HEK293 (cell line): ENCODE results near the gene PCBD1.

Experiments
- CTCF ChIA-PET: fragments of 350-600 bp; formaldehyde crosslinking; extraction: SDS; loops from one replicate; lab custom pipeline; 2021; ENCODE audit warnings: antibody characterized with exemption; lab: Yijun Ruan, JAX
- POLR2A ChIA-PET: fragments of 300-600 bp; formaldehyde crosslinking; extraction: SDS; loops from one replicate; lab custom pipeline; 2020; ENCODE audit warnings: antibody characterized with exemption, inconsistent platforms; lab: Yijun Ruan, JAX
- H3K27ac ChIP-seq: fragments of 200-500 bp; sonication (Bioruptor generic); 2 replicates; pipeline ENCODE4 v1.5.1; 2014; ENCODE audit warnings: low read depth, low read length, control low read depth, inconsistent platforms; ENCODE audit errors: extremely low read depth
- H3K36me3 ChIP-seq, 2 experiments: fragments of 200-500 bp in 1 of 2; sonication (Bioruptor generic) in 1 of 2; 1 replicate in 1 of 2; 2 replicates in 1 of 2; pipeline ENCODE4 v1.5.1; 2014 to 2017; ENCODE audit warnings: inconsistent platforms in 2 of 2, low read length in 2 of 2; ENCODE audit not compliant: control insufficient read depth in 2 of 2, insufficient read depth in 1 of 2
- H3K4me1 ChIP-seq: fragments of 200-500 bp; sonication (Bioruptor generic); 2 replicates; pipeline ENCODE4 v1.5.1; 2014; ENCODE audit warnings: mild to moderate bottlenecking, low read length, inconsistent platforms; ENCODE audit not compliant: control insufficient read depth, insufficient read depth
- H3K4me3 ChIP-seq: 2 replicates; pipeline ENCODE4 v1.5.1; 2011; ENCODE audit warnings: low read depth, mild to moderate bottlenecking, control low read depth, low read length, moderate library complexity
- H3K9me3 ChIP-seq: fragments of 200-500 bp; sonication (Bioruptor generic); 2 replicates; pipeline ENCODE4 v1.5.1; 2014; ENCODE audit warnings: low read depth, low read length, inconsistent platforms; ENCODE audit not compliant: control insufficient read depth, insufficient read depth
- OSR2 ChIP-seq: fragments of 450-650 bp; formaldehyde crosslinking; IDR thresholded peaks from 2 replicates; pipeline ENCODE4 v1.5.1; 2016; ENCODE audit warnings: missing biosample characterization, missing genetic modification characterization
- PBX3 ChIP-seq: sonication (generic); formaldehyde crosslinking; IDR thresholded peaks from 2 replicates; pipeline ENCODE4 v1.8.1; 2022; ENCODE audit warnings: mild to moderate bottlenecking, moderate library complexity, missing genetic modification reagents
- SP3 ChIP-seq: fragments of 450-650 bp; formaldehyde crosslinking; IDR thresholded peaks from 2 replicates; pipeline ENCODE4 v1.5.1; 2016; ENCODE audit warnings: missing biosample characterization, missing genetic modification characterization
- ZBTB17 ChIP-seq: fragments of 450-650 bp; formaldehyde crosslinking; IDR thresholded peaks from 2 replicates; pipeline ENCODE4 v1.5.1; 2016; ENCODE audit warnings: missing biosample characterization, missing genetic modification characterization
- ZFP41 ChIP-seq: fragments of 450-650 bp; formaldehyde crosslinking; IDR thresholded peaks from 2 replicates; pipeline ENCODE4 v1.5.1; 2016; ENCODE audit warnings: missing biosample characterization, missing genetic modification characterization, borderline replicate concordance
- ZNF114 ChIP-seq: fragments of 450-650 bp; formaldehyde crosslinking; IDR thresholded peaks from 2 replicates; pipeline ENCODE4 v1.5.0; 2017; ENCODE audit warnings: missing biosample characterization, missing genetic modification characterization
- ZNF18 ChIP-seq: fragments of 450-650 bp; formaldehyde crosslinking; IDR thresholded peaks from 2 replicates; pipeline ENCODE4 v1.5.1; 2016; ENCODE audit warnings: missing biosample characterization, missing genetic modification characterization
- ZNF214 ChIP-seq: fragments of 450-650 bp; formaldehyde crosslinking; IDR thresholded peaks from 2 replicates; pipeline ENCODE4 v1.5.1; 2017; ENCODE audit warnings: missing biosample characterization, mild to moderate bottlenecking, missing genetic modification characterization, borderline replicate concordance
- ZNF292 ChIP-seq: fragments of 450-650 bp; formaldehyde crosslinking; IDR thresholded peaks from 2 replicates; pipeline ENCODE4 v1.5.1; 2016; ENCODE audit warnings: low read depth, missing biosample characterization, missing genetic modification characterization, borderline replicate concordance
- ZNF416 ChIP-seq: fragments of 450-650 bp; formaldehyde crosslinking; IDR thresholded peaks from 2 replicates; pipeline ENCODE4 v1.5.1; 2016; ENCODE audit warnings: missing biosample characterization, missing genetic modification characterization
- ZNF426 ChIP-seq: fragments of 450-650 bp; formaldehyde crosslinking; IDR thresholded peaks from 2 replicates; pipeline ENCODE4 v1.5.1; 2017; ENCODE audit warnings: missing biosample characterization, missing genetic modification characterization, mild to moderate bottlenecking, inconsistent platforms, moderate library complexity
- ZNF48 ChIP-seq: fragments of 450-650 bp; formaldehyde crosslinking; IDR thresholded peaks from 2 replicates; pipeline ENCODE4 v1.5.1; 2016; ENCODE audit warnings: missing biosample characterization, missing genetic modification characterization
- ZNF555 ChIP-seq: fragments of 450-650 bp; formaldehyde crosslinking; conservative IDR thresholded peaks from 2 replicates; pipeline ENCODE4 v1.5.1; 2017; ENCODE audit warnings: missing biosample characterization, mild to moderate bottlenecking, missing genetic modification characterization, inconsistent platforms
- ZNF560 ChIP-seq: fragments of 450-650 bp; formaldehyde crosslinking; IDR thresholded peaks from 2 replicates; pipeline ENCODE4 v1.5.1; 2017; ENCODE audit warnings: missing biosample characterization, missing genetic modification characterization, borderline replicate concordance
- ZNF561 ChIP-seq: fragments of 450-650 bp; IDR thresholded peaks from 2 replicates; pipeline ENCODE4 v1.5.1; 2018; ENCODE audit warnings: missing biosample characterization, missing genetic modification characterization, borderline replicate concordance
- ZNF571 ChIP-seq: fragments of 450-650 bp; formaldehyde crosslinking; IDR thresholded peaks from 2 replicates; pipeline ENCODE4 v1.5.0; 2017; ENCODE audit warnings: missing biosample characterization, missing genetic modification characterization
- ZNF600 ChIP-seq: fragments of 450-650 bp; formaldehyde crosslinking; IDR thresholded peaks from 2 replicates; pipeline ENCODE4 v1.5.1; 2016; ENCODE audit warnings: missing biosample characterization, missing genetic modification characterization
- ZNF776 ChIP-seq: fragments of 450-650 bp; formaldehyde crosslinking; IDR thresholded peaks from 2 replicates; pipeline ENCODE4 v1.5.0; 2017; ENCODE audit warnings: missing biosample characterization, missing genetic modification characterization, borderline replicate concordance
- ZNF777 ChIP-seq: fragments of 450-650 bp; formaldehyde crosslinking; IDR thresholded peaks from 2 replicates; pipeline ENCODE4 v1.5.1; 2017; ENCODE audit warnings: missing biosample characterization, missing genetic modification characterization, borderline replicate concordance
- ZNF830 ChIP-seq: fragments of 450-650 bp; IDR thresholded peaks from 2 replicates; pipeline ENCODE4 v1.5.0; 2018; ENCODE audit warnings: missing biosample characterization, missing genetic modification characterization, low read depth, mild to moderate bottlenecking, moderate library complexity
- TF ChIP-seq, protein P1 (sequence below): fragments of 450-650 bp; formaldehyde crosslinking; IDR thresholded peaks from 2 replicates; pipeline ENCODE4 v1.5.1; 2016; ENCODE audit warnings: missing biosample characterization, missing genetic modification characterization
- TF ChIP-seq, protein P2 (sequence below): fragments of 450-650 bp; formaldehyde crosslinking; conservative IDR thresholded peaks from 2 replicates; pipeline ENCODE4 v1.5.1; 2016; ENCODE audit warnings: low read depth, missing biosample characterization, missing genetic modification characterization
- TF ChIP-seq, protein P3 (sequence below): IDR thresholded peaks from 2 replicates; pipeline ENCODE4 v1.6.1; 2011; ENCODE audit warnings: mild to moderate bottlenecking, low read depth, low read length, borderline replicate concordance

The PCBD1 gene

GRCh38 chr10:70866424-70866823 lies 21.9 kb downstream of the PCBD1 start (continued):
- TF ChIP-seq ZNF777 (tag by site-specific recombination) (no peak), ZNF560 (tag by site-specific recombination) (no peak), ZNF18 (tag by site-specific recombination) (no peak), ZNF114 (tag by site-specific recombination) (no peak), ZNF426 (tag by site-specific recombination) (no peak), PBX3 (CRISPR knock-in tag) (no peak)
- TF ChIP-seq, all 188 proteins: peak for 0

DNA sequence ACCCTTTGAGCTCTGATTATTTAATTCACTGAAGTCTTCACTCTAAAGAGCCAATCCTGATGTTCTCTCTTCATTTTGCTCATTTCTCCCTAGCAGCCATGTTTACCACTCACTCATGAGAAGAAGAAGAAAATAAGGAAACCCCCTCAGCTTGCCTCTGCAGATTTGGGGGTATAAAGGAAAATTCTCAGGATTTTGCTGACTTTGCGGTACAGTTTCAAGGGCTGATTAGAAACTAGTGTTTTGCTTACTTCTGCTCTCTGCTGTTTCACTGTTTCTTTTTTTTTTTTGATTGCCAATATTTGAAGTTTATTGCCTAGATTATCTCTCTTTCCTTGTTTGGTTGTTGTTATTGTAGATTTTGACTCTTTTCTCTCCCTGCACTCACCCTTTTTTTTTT lies 23.4 kb downstream of the PCBD1 start:
- POLR2A ChIA-PET: no interaction called here
- H3K27ac ChIP-seq: no peak overlapping the region
- TF ChIP-seq ZNF214 (tag by site-specific recombination) (no peak), ZBTB17 (tag by site-specific recombination) (no peak), SP3 (tag by site-specific recombination) (no peak), ZFP41 (tag by site-specific recombination) (no peak), ZNF416 (tag by site-specific recombination) (no peak), ZNF600 (no peak), ZNF776 (no peak), ZNF292 (no peak), ZNF114 (tag by site-specific recombination) (no peak), ZNF555 (no peak), ZNF571 (tag by site-specific recombination) (no peak), OSR2 (tag by site-specific recombination) (no peak), ZNF561 (tag by site-specific recombination) (no peak), ZNF48 (tag by site-specific recombination) (no peak), ZNF830 (tag by site-specific recombination) (no peak)
- TF ChIP-seq, protein P1, sequence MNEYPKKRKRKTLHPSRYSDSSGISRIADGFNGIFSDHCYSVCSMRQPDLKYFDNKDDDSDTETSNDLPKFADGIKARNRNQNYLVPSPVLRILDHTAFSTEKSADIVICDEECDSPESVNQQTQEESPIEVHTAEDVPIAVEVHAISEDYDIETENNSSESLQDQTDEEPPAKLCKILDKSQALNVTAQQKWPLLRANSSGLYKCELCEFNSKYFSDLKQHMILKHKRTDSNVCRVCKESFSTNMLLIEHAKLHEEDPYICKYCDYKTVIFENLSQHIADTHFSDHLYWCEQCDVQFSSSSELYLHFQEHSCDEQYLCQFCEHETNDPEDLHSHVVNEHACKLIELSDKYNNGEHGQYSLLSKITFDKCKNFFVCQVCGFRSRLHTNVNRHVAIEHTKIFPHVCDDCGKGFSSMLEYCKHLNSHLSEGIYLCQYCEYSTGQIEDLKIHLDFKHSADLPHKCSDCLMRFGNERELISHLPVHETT (tag by site-specific recombination): no peak
- TF ChIP-seq, protein P2, sequence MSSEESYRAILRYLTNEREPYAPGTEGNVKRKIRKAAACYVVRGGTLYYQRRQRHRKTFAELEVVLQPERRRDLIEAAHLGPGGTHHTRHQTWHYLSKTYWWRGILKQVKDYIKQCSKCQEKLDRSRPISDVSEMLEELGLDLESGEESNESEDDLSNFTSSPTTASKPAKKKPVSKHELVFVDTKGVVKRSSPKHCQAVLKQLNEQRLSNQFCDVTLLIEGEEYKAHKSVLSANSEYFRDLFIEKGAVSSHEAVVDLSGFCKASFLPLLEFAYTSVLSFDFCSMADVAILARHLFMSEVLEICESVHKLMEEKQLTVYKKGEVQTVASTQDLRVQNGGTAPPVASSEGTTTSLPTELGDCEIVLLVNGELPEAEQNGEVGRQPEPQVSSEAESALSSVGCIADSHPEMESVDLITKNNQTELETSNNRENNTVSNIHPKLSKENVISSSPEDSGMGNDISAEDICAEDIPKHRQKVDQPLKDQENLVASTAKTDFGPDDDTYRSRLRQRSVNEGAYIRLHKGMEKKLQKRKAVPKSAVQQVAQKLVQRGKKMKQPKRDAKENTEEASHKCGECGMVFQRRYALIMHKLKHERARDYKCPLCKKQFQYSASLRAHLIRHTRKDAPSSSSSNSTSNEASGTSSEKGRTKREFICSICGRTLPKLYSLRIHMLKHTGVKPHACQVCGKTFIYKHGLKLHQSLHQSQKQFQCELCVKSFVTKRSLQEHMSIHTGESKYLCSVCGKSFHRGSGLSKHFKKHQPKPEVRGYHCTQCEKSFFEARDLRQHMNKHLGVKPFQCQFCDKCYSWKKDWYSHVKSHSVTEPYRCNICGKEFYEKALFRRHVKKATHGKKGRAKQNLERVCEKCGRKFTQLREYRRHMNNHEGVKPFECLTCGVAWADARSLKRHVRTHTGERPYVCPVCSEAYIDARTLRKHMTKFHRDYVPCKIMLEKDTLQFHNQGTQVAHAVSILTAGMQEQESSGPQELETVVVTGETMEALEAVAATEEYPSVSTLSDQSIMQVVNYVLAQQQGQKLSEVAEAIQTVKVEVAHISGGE (tag by site-specific recombination): no peak
- TF ChIP-seq, protein P3, sequence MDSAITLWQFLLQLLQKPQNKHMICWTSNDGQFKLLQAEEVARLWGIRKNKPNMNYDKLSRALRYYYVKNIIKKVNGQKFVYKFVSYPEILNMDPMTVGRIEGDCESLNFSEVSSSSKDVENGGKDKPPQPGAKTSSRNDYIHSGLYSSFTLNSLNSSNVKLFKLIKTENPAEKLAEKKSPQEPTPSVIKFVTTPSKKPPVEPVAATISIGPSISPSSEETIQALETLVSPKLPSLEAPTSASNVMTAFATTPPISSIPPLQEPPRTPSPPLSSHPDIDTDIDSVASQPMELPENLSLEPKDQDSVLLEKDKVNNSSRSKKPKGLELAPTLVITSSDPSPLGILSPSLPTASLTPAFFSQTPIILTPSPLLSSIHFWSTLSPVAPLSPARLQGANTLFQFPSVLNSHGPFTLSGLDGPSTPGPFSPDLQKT: no peak
- CTCF ChIA-PET: interaction anchor here (0.8 to 1.1 kb wide), 4 partner anchors 15 to 749 kb away, joined by 3 to 5 read pairs (median 4); no protein-coding TSS in a partner anchor
- no peaks in the 10 kb centered on the region for H3K4me1 ChIP-seq
- no peak overlapping the region for H3K4me3 ChIP-seq
- H3K36me3 ChIP-seq: peaks cover 8 to 50% of the 10 kb centered on the region in 2 experiments
- H3K9me3 ChIP-seq: no peaks in the 10 kb centered on the region
